Measurements from ENCODE around the gene ARHGAP19. TPM values are rescaled to one million over a fixed set of nuclear protein-coding genes. Genes with fewer than 3 reads are reported as not detected.

Gene ARHGAP19
- polyA plus RNA-seq, 10 donors, result 8.8 to 17.1 (median 12.6) TPM

GRCh38 chr10:97229322-97230015 lies 63.0 kb downstream of the ARHGAP19 start:
- DNase-seq, result no peak

GRCh38 chr10:97228775-97229157 lies 63.7 kb downstream of the ARHGAP19 start:
- no peak for DNase-seq

GRCh38 chr10:97228130-97228774 lies 64.2 kb downstream of the ARHGAP19 start:
- DNase-seq, result no peak

GRCh38 chr10:97226398-97226797 lies 66.0 kb downstream of the ARHGAP19 start:
- no peak for DNase-seq

- DNase-seq, result no peak
These were observed 67.7 kb downstream of the ARHGAP19 start for GRCh38 chr10:97224483-97225435.

GRCh38 chr10:97222326-97222961 lies 70.0 kb downstream of the ARHGAP19 start:
- no peak for DNase-seq

GRCh38 chr10:97220355-97220754 lies 72.1 kb downstream of the ARHGAP19 start:
- DNase-seq, result no peak

GRCh38 chr10:97217299-97217698 lies 75.1 kb downstream of the ARHGAP19 start:
- DNase-seq, result no peak

GRCh38 chr10:97215619-97216260 lies 76.7 kb downstream of the ARHGAP19 start:
- no peak for DNase-seq

GRCh38 chr10:97213431-97213830 lies 79.0 kb downstream of the ARHGAP19 start:
- DNase-seq, result no peak

- no peak for DNase-seq
These were observed 81.2 kb downstream of the ARHGAP19 start for GRCh38 chr10:97211229-97211628.

- DNase-seq, result peak; percentile 51 to 76 (median 66)
These were observed 81.9 kb downstream of the ARHGAP19 start for GRCh38 chr10:97210543-97210960.

- DNase-seq, result no peak
These were observed 84.6 kb downstream of the ARHGAP19 start for GRCh38 chr10:97207756-97208346.

- DNase-seq, result no peak
These were observed 85.3 kb downstream of the ARHGAP19 start for GRCh38 chr10:97207131-97207530.

- no peak for DNase-seq
These were observed 87.4 kb downstream of the ARHGAP19 start for GRCh38 chr10:97204826-97205679.

GRCh38 chr10:97203220-97203619 lies 89.2 kb downstream of the ARHGAP19 start:
- no peak for DNase-seq

GRCh38 chr10:97200616-97201015 lies 91.8 kb downstream of the ARHGAP19 start:
- no peak for DNase-seq

GRCh38 chr10:97199152-97199551 lies 93.3 kb downstream of the ARHGAP19 start:
- DNase-seq, result no peak

- DNase-seq, result no peak
These were observed 95.4 kb downstream of the ARHGAP19 start for GRCh38 chr10:97197030-97197500.
